Measurements from ENCODE around the gene RIOK3.

RIOK3 gene

GRCh38 chr18:23456835-23457234 is 3.7 kb downstream of the RIOK3 start:
- H3K4me1 ChIP-seq (ENCODE audit: control insufficient read depth, insufficient read depth, low read length) = peaks cover 7% of the 10 kb centered on the region
- H3K4me3 ChIP-seq (ENCODE audit: low read length) = no peak overlapping the region
- H3K27ac ChIP-seq (ENCODE audit: low read depth, low read length) = no peak overlapping the region
- H3K27me3 ChIP-seq (ENCODE audit: control insufficient read depth, insufficient read depth, low read length) = no peaks in the 10 kb centered on the region
- no peak overlapping the region for H3K9ac ChIP-seq (ENCODE audit: low read length)
- no peaks in the 10 kb centered on the region for H3K36me3 ChIP-seq (ENCODE audit: control insufficient read depth, insufficient read depth, low read length)

- Histone ChIP-seq H3K27me3 (ENCODE audit: control insufficient read depth, insufficient read depth, low read length) (no peaks in the 10 kb centered on the region), H3K36me3 (ENCODE audit: control insufficient read depth, insufficient read depth, low read length) (peaks cover 8% of the 10 kb centered on the region), H3K4me3 (ENCODE audit: low read length) (no peak overlapping the region), H3K27ac (ENCODE audit: low read depth, low read length) (no peak overlapping the region), H3K4me1 (ENCODE audit: control insufficient read depth, insufficient read depth, low read length) (peaks cover 4% of the 10 kb centered on the region), H3K9ac (ENCODE audit: low read length) (no peak overlapping the region)
Observed at GRCh38 chr18:23458830-23459529, 5.9 kb downstream of the RIOK3 start.

- no peak overlapping the region for H3K9ac ChIP-seq (ENCODE audit: low read length)
- peaks cover 10% of the 10 kb centered on the region for H3K36me3 ChIP-seq (ENCODE audit: control insufficient read depth, insufficient read depth, low read length)
- no peak overlapping the region for H3K4me3 ChIP-seq (ENCODE audit: low read length)
- H3K4me1 ChIP-seq (ENCODE audit: control insufficient read depth, insufficient read depth, low read length) = peaks cover 2% of the 10 kb centered on the region
- H3K27ac ChIP-seq (ENCODE audit: low read depth, low read length) = no peak overlapping the region
- H3K27me3 ChIP-seq (ENCODE audit: control insufficient read depth, insufficient read depth, low read length) = no peaks in the 10 kb centered on the region
Observed at GRCh38 chr18:23459530-23459921, 6.4 kb downstream of the RIOK3 start.

GRCh38 chr18:23460285-23461273 is 7.5 kb downstream of the RIOK3 start:
- H3K27me3 ChIP-seq (ENCODE audit: control insufficient read depth, insufficient read depth, low read length) = no peaks in the 10 kb centered on the region
- no peak overlapping the region for H3K9ac ChIP-seq (ENCODE audit: low read length)
- peaks cover 10% of the 10 kb centered on the region for H3K36me3 ChIP-seq (ENCODE audit: control insufficient read depth, insufficient read depth, low read length)
- no peak overlapping the region for H3K4me3 ChIP-seq (ENCODE audit: low read length)
- no peaks in the 10 kb centered on the region for H3K4me1 ChIP-seq (ENCODE audit: control insufficient read depth, insufficient read depth, low read length)
- no peak overlapping the region for H3K27ac ChIP-seq (ENCODE audit: low read depth, low read length)

- no peaks in the 10 kb centered on the region for H3K4me1 ChIP-seq (ENCODE audit: control insufficient read depth, insufficient read depth, low read length)
- no peak overlapping the region for H3K4me3 ChIP-seq (ENCODE audit: low read length)
- no peak overlapping the region for H3K27ac ChIP-seq (ENCODE audit: low read depth, low read length)
- no peak overlapping the region for H3K9ac ChIP-seq (ENCODE audit: low read length)
- no peaks in the 10 kb centered on the region for H3K27me3 ChIP-seq (ENCODE audit: control insufficient read depth, insufficient read depth, low read length)
- peaks cover 22% of the 10 kb centered on the region for H3K36me3 ChIP-seq (ENCODE audit: control insufficient read depth, insufficient read depth, low read length)
Observed at GRCh38 chr18:23462876-23463275, 9.8 kb downstream of the RIOK3 start.

- H3K36me3 ChIP-seq (ENCODE audit: control insufficient read depth, insufficient read depth, low read length) = peaks cover 41% of the 10 kb centered on the region
- no peak overlapping the region for H3K9ac ChIP-seq (ENCODE audit: low read length)
- no peaks in the 10 kb centered on the region for H3K27me3 ChIP-seq (ENCODE audit: control insufficient read depth, insufficient read depth, low read length)
- H3K4me1 ChIP-seq (ENCODE audit: control insufficient read depth, insufficient read depth, low read length) = no peaks in the 10 kb centered on the region
- no peak overlapping the region for H3K4me3 ChIP-seq (ENCODE audit: low read length)
- no peak overlapping the region for H3K27ac ChIP-seq (ENCODE audit: low read depth, low read length)
Observed at GRCh38 chr18:23468753-23469459, 15.8 kb downstream of the RIOK3 start.

GRCh38 chr18:23470620-23471387 is 17.7 kb downstream of the RIOK3 start:
- no peak overlapping the region for H3K27ac ChIP-seq (ENCODE audit: low read depth, low read length)
- no peaks in the 10 kb centered on the region for H3K4me1 ChIP-seq (ENCODE audit: control insufficient read depth, insufficient read depth, low read length)
- H3K4me3 ChIP-seq (ENCODE audit: low read length) = no peak overlapping the region
- H3K9ac ChIP-seq (ENCODE audit: low read length) = no peak overlapping the region
- H3K36me3 ChIP-seq (ENCODE audit: control insufficient read depth, insufficient read depth, low read length) = peaks cover 48% of the 10 kb centered on the region
- H3K27me3 ChIP-seq (ENCODE audit: control insufficient read depth, insufficient read depth, low read length) = no peaks in the 10 kb centered on the region

GRCh38 chr18:23471486-23471885 is 18.4 kb downstream of the RIOK3 start:
- Histone ChIP-seq H3K9ac (ENCODE audit: low read length) (no peak overlapping the region), H3K36me3 (ENCODE audit: control insufficient read depth, insufficient read depth, low read length) (peaks cover 49% of the 10 kb centered on the region)

GRCh38 chr18:23479829-23480505 is 26.9 kb downstream of the RIOK3 start:
- H3K27ac ChIP-seq (ENCODE audit: low read depth, low read length) = no peak overlapping the region
- no peak overlapping the region for H3K9ac ChIP-seq (ENCODE audit: low read length)
- H3K27me3 ChIP-seq (ENCODE audit: control insufficient read depth, insufficient read depth, low read length) = no peaks in the 10 kb centered on the region
- H3K4me1 ChIP-seq (ENCODE audit: control insufficient read depth, insufficient read depth, low read length) = no peaks in the 10 kb centered on the region
- H3K36me3 ChIP-seq (ENCODE audit: control insufficient read depth, insufficient read depth, low read length) = peaks cover 43% of the 10 kb centered on the region
- H3K4me3 ChIP-seq (ENCODE audit: low read length) = no peak overlapping the region

More at GRCh38 chr18:23471486-23471885, 18.4 kb downstream of the RIOK3 start:
- H3K27ac ChIP-seq (ENCODE audit: low read depth, low read length) = no peak overlapping the region
- H3K27me3 ChIP-seq (ENCODE audit: control insufficient read depth, insufficient read depth, low read length) = no peaks in the 10 kb centered on the region
- no peak overlapping the region for H3K4me3 ChIP-seq (ENCODE audit: low read length)
- no peaks in the 10 kb centered on the region for H3K4me1 ChIP-seq (ENCODE audit: control insufficient read depth, insufficient read depth, low read length)

- H3K4me3 ChIP-seq (ENCODE audit: low read length) = no peak overlapping the region
- H3K9ac ChIP-seq (ENCODE audit: low read length) = no peak overlapping the region
- peaks cover 15% of the 10 kb centered on the region for H3K36me3 ChIP-seq (ENCODE audit: control insufficient read depth, insufficient read depth, low read length)
- no peaks in the 10 kb centered on the region for H3K4me1 ChIP-seq (ENCODE audit: control insufficient read depth, insufficient read depth, low read length)
- H3K27ac ChIP-seq (ENCODE audit: low read depth, low read length) = no peak overlapping the region
- H3K27me3 ChIP-seq (ENCODE audit: control insufficient read depth, insufficient read depth, low read length) = no peaks in the 10 kb centered on the region
Observed at GRCh38 chr18:23484561-23485182, 31.6 kb downstream of the RIOK3 start.

GRCh38 chr18:23485386-23485785 is 32.3 kb downstream of the RIOK3 start:
- Histone ChIP-seq H3K4me1 (ENCODE audit: control insufficient read depth, insufficient read depth, low read length) (no peaks in the 10 kb centered on the region), H3K9ac (ENCODE audit: low read length) (no peak overlapping the region), H3K27me3 (ENCODE audit: control insufficient read depth, insufficient read depth, low read length) (no peaks in the 10 kb centered on the region), H3K4me3 (ENCODE audit: low read length) (no peak overlapping the region), H3K27ac (ENCODE audit: low read depth, low read length) (no peak overlapping the region), H3K36me3 (ENCODE audit: control insufficient read depth, insufficient read depth, low read length) (peaks cover 10% of the 10 kb centered on the region)
